CD4-positive, alpha-beta T cell treated with Interleukin-4 for 1 hour (primary cell): ENCODE measurements around the gene USP25.
A peak's percentile ranks its signal among the peaks of the same experiment; 100 is the strongest.

Source experiments
- DNase-seq, 2 donors: peaks; one replicate each; pipeline ENCODE4 v3.0.0-alpha.2; 2020 to 2022

The USP25 gene

GRCh38 chr21:15729674-15730483, at the start of gene USP25:
Gene USP25, plus strand, starts transcription at chr21:15729982. Its CDS starts 412 bp downstream, at chr21:15730394.
- DNase-seq, result peak; percentile 90 to 91

- peak; percentile 12 to 34 for DNase-seq
Measured at GRCh38 chr21:15682186-15682895, 47.4 kb upstream of the USP25 start.

- DNase-seq, result no peak
Measured at GRCh38 chr21:15682977-15683376, 46.8 kb upstream of the USP25 start.

- peak in 1 of 2 donors; percentile 0 for DNase-seq
Measured at GRCh38 chr21:15686506-15686905, 43.3 kb upstream of the USP25 start.

- DNase-seq, result no peak
Measured at GRCh38 chr21:15687208-15687607, 42.6 kb upstream of the USP25 start.

- DNase-seq, result no peak
Measured at GRCh38 chr21:15688016-15688415, 41.8 kb upstream of the USP25 start.

GRCh38 chr21:15688809-15689208, 41.0 kb upstream of the USP25 start:
- DNase-seq, result peak in 1 of 2 donors; percentile 36

GRCh38 chr21:15692711-15693110, 37.1 kb upstream of the USP25 start:
- DNase-seq, result no peak

- DNase-seq, result no peak
Measured at GRCh38 chr21:15695241-15695640, 34.5 kb upstream of the USP25 start.

GRCh38 chr21:15701830-15702229, 28.0 kb upstream of the USP25 start:
- no peak for DNase-seq

- no peak for DNase-seq
Measured at GRCh38 chr21:15703932-15704331, 25.9 kb upstream of the USP25 start.

GRCh38 chr21:15706696-15707095, 23.1 kb upstream of the USP25 start:
- no peak for DNase-seq

- no peak for DNase-seq
Measured at GRCh38 chr21:15713412-15713811, 16.4 kb upstream of the USP25 start.

- DNase-seq, result no peak
Measured at GRCh38 chr21:15718711-15719110, 11.1 kb upstream of the USP25 start.

- no peak for DNase-seq
Measured at GRCh38 chr21:15719976-15720375, 9.8 kb upstream of the USP25 start.

- no peak for DNase-seq
Measured at GRCh38 chr21:15722591-15723324, 7.0 kb upstream of the USP25 start.

GRCh38 chr21:15725949-15726348, 3.8 kb upstream of the USP25 start:
- DNase-seq, result no peak

GRCh38 chr21:15728046-15728445, 1.7 kb upstream of the USP25 start:
- DNase-seq, result no peak

GRCh38 chr21:15729346-15729673, 472 bp upstream of the USP25 start:
- no peak for DNase-seq

GRCh38 chr21:15730484-15731242, 881 bp downstream of the USP25 start:
- DNase-seq, result no peak

- peak in 1 of 2 donors; percentile 46 for DNase-seq
Measured at GRCh38 chr21:15731243-15731613, 1.4 kb downstream of the USP25 start.

GRCh38 chr21:15732290-15732995, 2.7 kb downstream of the USP25 start:
- DNase-seq, result peak in 1 of 2 donors; percentile 81
